ENCODE measurements around the gene C7. TPM values are rescaled to one million over a fixed set of nuclear protein-coding genes. Genes with fewer than 3 reads are reported as not detected.
"Not testable (repeated sequence)": the region's sequence is repeated elsewhere in the genome, so short reads cannot be mapped to it uniquely, and the experiment has no call there.

Gene C7
- total and polyA plus RNA-seq, 8 donors, result 253 to 559 (median 474) TPM

DNA sequence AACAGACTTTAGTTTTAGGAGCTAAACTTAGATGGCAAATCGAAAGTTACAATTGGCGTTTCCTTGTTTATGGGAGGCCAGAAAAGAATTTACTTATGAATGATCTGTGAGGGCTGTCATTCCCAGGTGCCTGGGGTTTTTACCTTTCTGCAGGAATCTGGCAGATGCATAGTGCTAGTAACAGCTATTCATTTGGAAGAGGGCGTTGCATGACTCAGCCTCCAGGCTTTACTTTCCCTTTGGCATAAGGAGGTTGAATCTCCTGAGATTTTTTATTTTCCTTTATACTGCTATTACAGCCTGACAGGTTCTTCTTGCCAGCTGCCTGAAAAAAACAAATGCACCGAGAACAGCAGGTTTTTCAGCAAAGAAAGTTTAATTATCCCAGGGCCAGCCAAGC, 38.1 kb upstream of the C7 start:
- H3K4me1 ChIP-seq, result no peaks in the 10 kb centered on the region
- intact Hi-C loops (cut with DNase I), result no loop called here
- no peak overlapping the region for H3K27ac ChIP-seq

GRCh38 chr5:40872253-40872652, 37.0 kb upstream of the C7 start:
- H3K27ac ChIP-seq; H3K4me1 ChIP-seq; ATAC-seq; H3K27me3 ChIP-seq; DNase-seq; H3K36me3 ChIP-seq; H3K9me3 ChIP-seq; H3K4me3 ChIP-seq; intact Hi-C loops (cut with DNase I): not testable (repeated sequence)

More for the DNA sequence above, 38.1 kb upstream of the C7 start:
- Histone ChIP-seq H3K36me3 (no peaks in the 10 kb centered on the region), H3K9me3 (no peaks in the 10 kb centered on the region), H3K27me3 (no peaks in the 10 kb centered on the region), H3K4me3 (no peak overlapping the region)
- DNase-seq, result no peak
- TF ChIP-seq, protein P1, sequence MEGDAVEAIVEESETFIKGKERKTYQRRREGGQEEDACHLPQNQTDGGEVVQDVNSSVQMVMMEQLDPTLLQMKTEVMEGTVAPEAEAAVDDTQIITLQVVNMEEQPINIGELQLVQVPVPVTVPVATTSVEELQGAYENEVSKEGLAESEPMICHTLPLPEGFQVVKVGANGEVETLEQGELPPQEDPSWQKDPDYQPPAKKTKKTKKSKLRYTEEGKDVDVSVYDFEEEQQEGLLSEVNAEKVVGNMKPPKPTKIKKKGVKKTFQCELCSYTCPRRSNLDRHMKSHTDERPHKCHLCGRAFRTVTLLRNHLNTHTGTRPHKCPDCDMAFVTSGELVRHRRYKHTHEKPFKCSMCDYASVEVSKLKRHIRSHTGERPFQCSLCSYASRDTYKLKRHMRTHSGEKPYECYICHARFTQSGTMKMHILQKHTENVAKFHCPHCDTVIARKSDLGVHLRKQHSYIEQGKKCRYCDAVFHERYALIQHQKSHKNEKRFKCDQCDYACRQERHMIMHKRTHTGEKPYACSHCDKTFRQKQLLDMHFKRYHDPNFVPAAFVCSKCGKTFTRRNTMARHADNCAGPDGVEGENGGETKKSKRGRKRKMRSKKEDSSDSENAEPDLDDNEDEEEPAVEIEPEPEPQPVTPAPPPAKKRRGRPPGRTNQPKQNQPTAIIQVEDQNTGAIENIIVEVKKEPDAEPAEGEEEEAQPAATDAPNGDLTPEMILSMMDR (IDR thresholded peaks at IDR 0.05), result no peak
- no peak for ATAC-seq

- no peaks in the 10 kb centered on the region for H3K4me1 ChIP-seq
- no peaks in the 10 kb centered on the region for H3K27me3 ChIP-seq
- DNase-seq (no peak), ATAC-seq (no peak)
- H3K9me3 ChIP-seq, result peaks cover 0 to 6% of the 10 kb centered on the region in 2 donors
- no peak overlapping the region for H3K27ac ChIP-seq
- no peaks in the 10 kb centered on the region for H3K36me3 ChIP-seq
- intact Hi-C loops (cut with DNase I), result no loop called here
- TF ChIP-seq, protein P1 (IDR thresholded peaks at IDR 0.05), result no peak
- no peak overlapping the region for H3K4me3 ChIP-seq
Observed at GRCh38 chr5:40873286-40873880, 35.9 kb upstream of the C7 start.

GRCh38 chr5:40875958-40876357, 33.3 kb upstream of the C7 start:
- Histone ChIP-seq H3K4me3 (no peak overlapping the region), H3K27me3 (no peaks in the 10 kb centered on the region), H3K9me3 (peaks cover 0 to 6% of the 10 kb centered on the region in 2 donors), H3K4me1 (peaks cover 0 to 6% of the 10 kb centered on the region in 2 donors), H3K36me3 (no peaks in the 10 kb centered on the region), H3K27ac (no peak overlapping the region)
- intact Hi-C loops (cut with DNase I), result no loop called here
- ATAC-seq (no peak), DNase-seq (no peak)
- TF ChIP-seq, protein P1 (IDR thresholded peaks at IDR 0.05), result no peak

DNA sequence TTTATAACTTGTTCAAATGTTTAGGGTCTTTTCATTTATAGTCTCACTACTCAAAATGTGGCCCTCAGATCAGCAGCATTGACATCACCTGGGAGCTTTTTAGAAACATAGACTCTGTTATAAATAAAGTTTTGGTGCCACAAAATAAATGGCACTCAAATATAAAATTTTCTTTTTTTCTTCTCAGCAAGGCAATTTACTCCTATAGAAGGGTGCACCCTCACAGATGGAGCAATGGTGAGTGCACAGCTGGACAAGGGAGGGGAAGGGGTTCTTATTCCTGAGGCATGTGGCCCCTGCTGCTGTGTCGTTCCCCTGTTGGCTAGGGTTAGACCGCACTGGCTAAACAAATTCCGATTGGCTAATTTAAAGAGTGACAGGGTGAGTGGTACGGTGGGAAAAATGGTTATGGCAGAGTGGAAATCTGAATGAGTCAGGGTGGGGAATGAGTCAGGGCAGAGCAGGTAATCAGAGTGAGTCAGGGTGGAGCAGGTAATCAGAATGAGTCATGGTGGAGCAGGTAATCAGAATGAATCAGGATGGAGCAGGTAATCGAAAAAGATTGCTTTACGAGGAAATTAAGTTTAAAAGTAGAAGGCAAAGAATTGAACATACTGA, 31.8 kb upstream of the C7 start:
- Histone ChIP-seq H3K4me1 (peaks cover 0 to 6% of the 10 kb centered on the region in 2 donors), H3K36me3 (no peaks in the 10 kb centered on the region), H3K27ac (no peak overlapping the region), H3K27me3 (no peaks in the 10 kb centered on the region), H3K4me3 (no peak overlapping the region), H3K9me3 (peaks cover 0 to 6% of the 10 kb centered on the region in 2 donors)
- intact Hi-C loops (cut with DNase I), result no loop called here
- TF ChIP-seq, protein P1 (IDR thresholded peaks at IDR 0.05), result no peak
- ATAC-seq, result no peak
- DNase-seq, result no peak

All from left lung (tissue), 10 donors.